ENCODE data around the gene HYOU1.
"Not testable (repeated sequence)": the region's sequence is repeated elsewhere in the genome, so short reads cannot be mapped to it uniquely, and the experiment has no call there.

HYOU1 gene

GRCh38 chr11:119018074-119018938 lies 38.7 kb downstream of the HYOU1 start, which contains the start of the genes RPS25 and TRAPPC4:
Gene RPS25, minus strand, starts transcription at chr11:119018343. Its CDS starts 59 bp downstream, at chr11:119018284.
Gene TRAPPC4, plus strand, starts transcription at chr11:119018766. Its CDS starts 30 bp downstream, at chr11:119018796.
- DNase-seq: peak; percentile 96

DNA sequence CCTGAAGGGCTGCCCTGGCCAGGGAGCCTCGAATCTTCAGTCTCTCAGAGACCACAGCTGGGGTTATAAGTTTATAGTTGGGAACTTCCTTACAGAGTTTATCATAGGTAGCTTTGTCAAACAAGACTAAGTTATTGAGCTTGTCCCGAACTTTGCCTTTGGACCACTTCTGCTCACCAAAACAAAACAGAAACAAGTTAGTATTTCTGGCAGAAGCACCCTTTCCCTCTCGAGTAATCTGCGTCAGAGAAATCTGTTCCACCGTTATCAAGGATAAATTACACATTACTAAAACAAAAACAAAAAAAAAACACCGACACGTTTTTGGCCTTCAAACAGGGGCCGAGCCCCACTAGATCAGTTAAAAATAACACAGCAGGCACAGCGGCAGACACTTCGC lies 39.6 kb downstream of the HYOU1 start:
- DNase-seq: not testable (repeated sequence)

- DNase-seq: no peak
These were observed 40.6 kb downstream of the HYOU1 start for GRCh38 chr11:119016216-119017009.

- no peak for DNase-seq
These were observed 41.9 kb downstream of the HYOU1 start for GRCh38 chr11:119015054-119015611.

GRCh38 chr11:119014209-119014924 lies 42.6 kb downstream of the HYOU1 start:
- DNase-seq: no peak

- DNase-seq: no peak
These were observed 44.3 kb downstream of the HYOU1 start for GRCh38 chr11:119012629-119013170.

DNA sequence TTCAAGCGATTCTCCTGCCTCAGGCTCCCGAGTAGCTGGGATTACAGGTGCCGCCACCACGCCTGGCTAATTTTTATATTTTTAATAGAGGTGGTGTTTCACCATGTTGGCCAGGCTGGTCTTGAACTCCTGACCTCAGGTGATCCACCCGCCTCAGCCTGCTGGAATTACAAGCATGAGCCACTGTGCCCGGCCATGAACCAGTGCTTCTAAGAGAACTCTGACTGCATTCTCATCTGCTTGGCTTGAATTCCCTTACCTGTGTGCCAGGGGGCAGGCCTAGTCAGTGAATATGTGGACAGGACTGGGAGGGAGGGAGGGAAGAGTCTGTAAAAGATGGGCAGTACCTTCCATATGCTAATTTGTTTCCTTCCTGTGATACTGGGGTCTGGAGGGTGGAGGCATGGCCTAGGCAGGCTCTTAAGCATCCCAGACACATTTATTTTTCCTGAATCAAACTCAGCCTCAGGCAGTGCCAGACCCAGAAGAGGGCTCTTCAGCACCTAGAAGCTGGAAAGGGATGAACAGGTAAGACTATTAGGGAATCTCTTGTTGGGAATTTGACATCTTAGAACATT lies 45.4 kb downstream of the HYOU1 start:
- DNase-seq: no peak

GRCh38 chr11:119006656-119007055 lies 50.3 kb downstream of the HYOU1 start:
- no peak for DNase-seq

DNA sequence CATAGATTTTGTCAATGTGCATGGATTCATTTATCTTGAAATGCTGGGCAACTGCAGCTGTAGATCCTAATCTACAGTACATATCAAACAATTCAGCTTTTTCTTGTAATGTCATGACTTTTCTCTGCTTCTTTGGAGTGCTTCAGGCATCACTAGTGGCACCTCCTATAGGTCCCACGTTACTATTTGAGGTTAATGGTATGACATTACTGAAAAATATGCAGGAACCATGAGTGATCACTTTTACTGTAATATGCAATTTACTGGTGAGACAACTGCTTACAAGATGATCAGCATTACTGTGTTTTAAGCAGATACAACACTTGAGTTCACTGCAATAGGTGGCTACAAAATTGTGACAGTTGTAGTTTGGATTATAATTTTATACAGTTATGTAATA lies 56.1 kb downstream of the HYOU1 start:
- no peak for DNase-seq

DNA sequence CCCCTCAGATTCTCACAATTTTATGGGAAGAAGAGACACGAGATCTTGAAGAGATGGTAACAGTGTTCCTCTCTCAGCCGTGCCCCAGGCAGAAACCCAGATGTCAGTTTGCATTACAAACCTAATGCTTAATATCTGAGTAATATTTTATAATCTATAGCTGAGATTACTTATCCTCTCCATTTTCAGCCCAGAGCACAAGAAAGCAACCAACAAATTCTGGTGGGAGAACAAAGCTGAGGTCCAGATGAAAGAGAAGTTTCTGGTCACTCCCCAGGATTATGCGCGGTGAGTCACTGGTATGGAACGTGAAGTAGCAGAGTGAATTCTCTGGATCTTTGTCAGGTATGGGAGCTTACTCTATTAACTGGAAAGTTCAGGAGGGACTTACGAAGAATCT lies 58.2 kb downstream of the HYOU1 start:
- DNase-seq: no peak

GRCh38 chr11:118998388-118998717 lies 58.7 kb downstream of the HYOU1 start:
- DNase-seq: no peak

DNA sequence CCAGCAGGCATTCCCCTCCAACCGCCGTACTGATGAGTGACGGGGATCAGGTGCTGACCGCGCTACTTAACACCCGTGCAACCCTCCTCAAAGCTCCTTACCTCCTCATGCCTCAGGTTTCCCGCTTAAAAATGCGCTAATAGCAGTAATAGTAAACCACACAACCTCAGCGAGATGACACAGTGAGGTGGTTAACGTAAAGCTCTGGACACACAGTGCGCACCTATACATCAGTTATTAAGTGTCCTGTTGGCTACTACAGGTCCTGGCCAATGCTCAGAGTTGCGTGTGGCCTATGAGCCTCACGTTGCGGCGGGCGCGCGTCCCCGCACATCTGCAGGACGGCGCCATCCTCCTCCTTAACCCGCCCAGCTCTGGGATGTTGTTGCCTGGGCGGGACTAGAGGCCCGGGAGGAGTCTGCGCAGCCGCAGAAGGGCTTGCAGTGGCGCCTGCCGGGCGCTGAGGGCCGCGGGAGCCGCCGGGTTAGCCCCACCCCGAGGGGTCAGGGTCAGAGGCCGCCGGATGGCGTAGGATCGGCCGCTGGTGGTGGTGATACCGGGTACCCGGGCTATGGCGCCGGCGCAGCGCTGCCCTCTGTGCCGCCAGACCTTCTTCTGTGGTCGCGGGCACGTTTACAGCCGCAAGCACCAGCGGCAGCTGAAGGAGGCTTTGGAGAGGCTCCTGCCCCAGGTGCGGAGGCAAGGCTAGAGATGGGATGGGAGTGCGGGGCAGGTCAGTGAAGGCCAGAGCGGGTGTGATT lies 59.2 kb downstream of the HYOU1 start, which contains the start of gene CENATAC:
CENATAC (plus strand) TSS at position 512 of the 761 bp plus-strand sequence; CDS start at position 572, 60 bp downstream.
- peak; percentile 95 for DNase-seq

GRCh38 chr11:118996926-118997626 lies 59.9 kb downstream of the HYOU1 start:
- peak; percentile 45 for DNase-seq

Data from activated naive CD4-positive, alpha-beta T cell treated with anti-CD3 and anti-CD28 coated beads, Interleukin-2, amount 50 U/mL, for 16 hours (primary cell).